Keratinocyte (primary cell): Measurements from ENCODE around the gene AGAP1. TPM values are rescaled to one million over a fixed set of nuclear protein-coding genes. Genes with fewer than 3 reads are reported as not detected.

Experiments
- DNase-seq: peaks from one replicate; pipeline ENCODE4 v3.0.0-alpha.2; 2011; ENCODE audit warnings: low read depth, missing footprints, low spot score
- FAIRE-seq: peaks from 2 replicates; lab custom pipeline; 2011; peaks lifted over from hg19 to GRCh38; lab: Jason Lieb, UNC
- H2AFZ ChIP-seq: 2 replicates; pipeline ENCODE4 v1.6.0; 2012; ENCODE audit warnings: low read length, control low read depth, inconsistent platforms; ENCODE audit not compliant: control insufficient read depth
- H3K27ac ChIP-seq: 2 replicates; pipeline ENCODE4 v1.5.1; 2011; ENCODE audit warnings: low read length; ENCODE audit not compliant: control insufficient read depth, insufficient read depth
- H3K27me3 ChIP-seq: 3 replicates; pipeline ENCODE4 v1.6.0; 2011; ENCODE audit warnings: low read length; ENCODE audit not compliant: control insufficient read depth, insufficient read depth; ENCODE audit errors: extremely low read depth
- H3K36me3 ChIP-seq, 2 experiments: 2 replicates in 1 of 2; 3 replicates in 1 of 2; pipeline ENCODE4 v1.5.1; 2011; ENCODE audit warnings: low read length in 2 of 2, mild to moderate bottlenecking in 1 of 2; ENCODE audit not compliant: control insufficient read depth in 2 of 2, insufficient read depth in 2 of 2; ENCODE audit errors: extremely low read depth in 1 of 2
- H3K4me1 ChIP-seq: 3 replicates; pipeline ENCODE4 v1.5.1; 2011; ENCODE audit warnings: low read length; ENCODE audit not compliant: control insufficient read depth, insufficient read depth; ENCODE audit errors: extremely low read depth
- H3K4me2 ChIP-seq: 3 replicates; pipeline ENCODE4 v1.6.0; 2011; ENCODE audit warnings: low read depth, low read length; ENCODE audit not compliant: control insufficient read depth, insufficient read depth; ENCODE audit errors: extremely low read depth
- H3K4me3 ChIP-seq, 3 experiments: fragments of 200-600 bp in 1 of 3; sonication (generic) in 1 of 3; 2 replicates in 2 of 3; 3 replicates in 1 of 3; pipeline ENCODE4 v1.5.1; 2011 to 2016; ENCODE audit warnings: low read length in 3 of 3, mild to moderate bottlenecking in 3 of 3, control low read depth in 2 of 3, inconsistent platforms in 1 of 3, low read depth in 1 of 3, mixed read lengths in 1 of 3, mixed run types in 1 of 3, moderate library complexity in 1 of 3; ENCODE audit not compliant: control insufficient read depth in 2 of 3, insufficient read depth in 2 of 3; ENCODE audit errors: extremely low read depth in 1 of 3
- H3K79me2 ChIP-seq: 2 replicates; pipeline ENCODE4 v1.6.0; 2012; ENCODE audit warnings: low read length; ENCODE audit not compliant: control insufficient read depth, insufficient read depth
- H3K9ac ChIP-seq: 3 replicates; pipeline ENCODE4 v1.6.0; 2011; ENCODE audit warnings: low read length; ENCODE audit not compliant: control insufficient read depth, insufficient read depth; ENCODE audit errors: extremely low read depth
- H3K9me1 ChIP-seq: 3 replicates; pipeline ENCODE4 v1.6.0; 2011; ENCODE audit warnings: low read length; ENCODE audit not compliant: control insufficient read depth, insufficient read depth; ENCODE audit errors: extremely low read depth
- H3K9me3 ChIP-seq: 2 replicates; pipeline ENCODE4 v1.5.1; 2012; ENCODE audit warnings: low read depth, low read length; ENCODE audit not compliant: control insufficient read depth
- H4K20me1 ChIP-seq: 3 replicates; pipeline ENCODE4 v1.6.0; 2011; ENCODE audit warnings: low read length; ENCODE audit not compliant: control insufficient read depth, insufficient read depth; ENCODE audit errors: extremely low read depth
- CTCF ChIP-seq, 3 experiments: IDR thresholded peaks in 1 of 3; conservative IDR thresholded peaks in 1 of 3; optimal IDR thresholded peaks in 1 of 3; 2 replicates in 2 of 3; 3 replicates in 1 of 3; pipeline versions ENCODE3 to v1.5.1; 2011; ENCODE audit warnings: low read length in 3 of 3, mild to moderate bottlenecking in 3 of 3, moderate library complexity in 2 of 3, control low read depth in 1 of 3, inconsistent platforms in 1 of 3; ENCODE audit not compliant: insufficient read depth in 2 of 3; ENCODE audit errors: extremely low read depth in 1 of 3
- EZH2 ChIP-seq: IDR thresholded peaks from one replicate; pipeline ENCODE4 v1.6.1; 2012; ENCODE audit warnings: inconsistent platforms, mild to moderate bottlenecking, low read length, moderate library complexity
- dilution Hi-C: fragments of 300-500 bp; cut with MboI; formaldehyde crosslinking; loops from one replicate; pipeline ENCODE4 v1.7.0; 2020; ENCODE audit warnings: low sequenced_read_pairs; ENCODE audit not compliant: extremely low pct_ligation_motif_present
- polyA plus RNA-seq, 5 experiments: library from polyadenylated mRNA; depleted of rRNA in 3 of 5; stranded (reverse) in 3 of 5; stranded (forward) in 1 of 5; unstranded in 1 of 5; fragments of >200 nt; gene quantifications; 1 replicate in 1 of 5; 2 replicates in 3 of 5; 3 replicates in 1 of 5; pipeline versions ENCODE4 v1.2.1 to v1.2.3, GENCODE V29; 2011 to 2012; ENCODE audit warnings: missing spikeins in 2 of 5, low read depth in 1 of 5, low replicate concordance in 1 of 5

Gene AGAP1
- polyA plus RNA-seq, 1 donor (not counting 4 experiments of a cell fraction or from before 2014, with no cell fraction given), result 12.6 TPM

- TF ChIP-seq CTCF (optimal IDR thresholded peaks at IDR 0.05 in 1 of 3, IDR thresholded peaks at IDR 0.05 in 1 of 3, conservative IDR thresholded peaks at IDR 0.05 in 1 of 3; ENCODE audit: extremely low read depth in 1 of 3, insufficient read depth in 2 of 3, low read length in 3 of 3) (no peak), EZH2 (no peak)
- no peak for FAIRE-seq
- dilution Hi-C loops, result no loop called here
Observed at GRCh38 chr2:235855011-235855410, 361.2 kb downstream of the AGAP1 start.

GRCh38 chr2:235856151-235856854 lies 362.5 kb downstream of the AGAP1 start:
- Histone ChIP-seq H3K9me1 (no peaks in the 10 kb centered on the region), H3K4me3 (no peak overlapping the region), H3K79me2 (no peaks in the 10 kb centered on the region), H3K4me1 (peaks cover 16% of the 10 kb centered on the region), H3K27ac (no peak overlapping the region), H3K9ac (no peak overlapping the region), H3K9me3 (no peaks in the 10 kb centered on the region), H2AFZ (no peak overlapping the region), H3K27me3 (no peaks in the 10 kb centered on the region), H3K36me3 (no peaks in the 10 kb centered on the region), H4K20me1 (no peaks in the 10 kb centered on the region), H3K4me2 (no peak overlapping the region)
- TF ChIP-seq EZH2 (no peak), CTCF (optimal IDR thresholded peaks at IDR 0.05 in 1 of 3, IDR thresholded peaks at IDR 0.05 in 1 of 3, conservative IDR thresholded peaks at IDR 0.05 in 1 of 3; ENCODE audit: extremely low read depth in 1 of 3, insufficient read depth in 2 of 3, low read length in 3 of 3) (no peak)
- DNase-seq (no peak), FAIRE-seq (no peak)
- dilution Hi-C loops, result no loop called here

More at GRCh38 chr2:235855011-235855410, 361.2 kb downstream of the AGAP1 start:
- Histone ChIP-seq H4K20me1 (no peaks in the 10 kb centered on the region), H2AFZ (no peak overlapping the region), H3K9ac (no peak overlapping the region), H3K4me3 (no peak overlapping the region), H3K36me3 (no peaks in the 10 kb centered on the region), H3K79me2 (no peaks in the 10 kb centered on the region), H3K4me2 (no peak overlapping the region), H3K9me3 (no peaks in the 10 kb centered on the region), H3K27me3 (no peaks in the 10 kb centered on the region), H3K9me1 (no peaks in the 10 kb centered on the region), H3K27ac (no peak overlapping the region), H3K4me1 (peaks cover 6% of the 10 kb centered on the region)
- DNase-seq, result no peak
